Natural killer cell treated with Interleukin-12 subunit alpha and Interleukin-12 subunit beta and Interleukin-15 and Interleukin-18, amount 100 ng/mL, for 72 hours (primary cell): ENCODE measurements around the gene TRAPPC8. TPM values are rescaled to one million over a fixed set of nuclear protein-coding genes. Genes with fewer than 3 reads are reported as not detected.
"Not testable (repeated sequence)": the region's sequence is repeated elsewhere in the genome, so short reads cannot be mapped to it uniquely, and the experiment has no call there.

Source experiments
- ATAC-seq, 2 donors: fragments of 150-1000 bp; cut with Tn5 transposase in 1 of 2; sonication (Bioruptor Pico), chemical (Tn5 transposase) in 1 of 2; 2 replicates each; pipeline ENCODE4 v1.10.0; 2021
- DNase-seq: peaks from one replicate; pipeline ENCODE4 v3.0.0; 2022; ENCODE audit warnings: low spot score
- H3K27ac Mint-ChIP-seq, 2 donors: 1 replicate in 1 of 2; 2 replicates in 1 of 2; pipeline ENCODE4 v1.8.0; 2022; ENCODE audit warnings: mixed read lengths in 2 of 2, mild to moderate bottlenecking in 1 of 2, moderate library complexity in 1 of 2
- H3K27me3 Mint-ChIP-seq, 2 donors: 1 replicate in 1 of 2; 2 replicates in 1 of 2; pipeline ENCODE4 v1.8.0; 2022; ENCODE audit warnings: mixed read lengths in 2 of 2
- H3K36me3 Mint-ChIP-seq: one replicate; pipeline ENCODE4 v1.8.0; 2022; ENCODE audit warnings: mixed read lengths
- H3K4me1 Mint-ChIP-seq, 2 donors: 1 replicate in 1 of 2; 2 replicates in 1 of 2; pipeline ENCODE4 v1.8.0; 2022; ENCODE audit warnings: low read depth in 2 of 2, mixed read lengths in 2 of 2, mild to moderate bottlenecking in 1 of 2
- H3K4me3 Mint-ChIP-seq: one replicate; pipeline ENCODE4 v1.8.0; 2022; ENCODE audit warnings: mixed read lengths
- H3K9me3 Mint-ChIP-seq: 2 replicates; pipeline ENCODE4 v1.8.0; 2022; ENCODE audit warnings: mixed read lengths
- total RNA-seq, 2 donors: library from RNA; stranded (reverse); gene quantifications; one replicate each; pipeline ENCODE4 v1.2.3, GENCODE V29; 2022

The TRAPPC8 gene
- total RNA-seq, 2 donors from 2014 or later = 49.4 to 50.3 TPM

- Mint-ChIP-seq H3K27me3 (no peaks in the 10 kb centered on the region), H3K4me3 (no peak overlapping the region), H3K4me1 (peaks cover 6 to 21% of the 10 kb centered on the region in 2 donors), H3K9me3 (peaks cover 5% of the 10 kb centered on the region), H3K27ac (no peak overlapping the region), H3K36me3 (peaks cover 39% of the 10 kb centered on the region)
- DNase-seq (no peak), ATAC-seq (no peak)
These were observed 66.2 kb downstream of the TRAPPC8 start for GRCh38 chr18:31876707-31877106.

GRCh38 chr18:31875301-31875700 lies 67.6 kb downstream of the TRAPPC8 start:
- no peaks in the 10 kb centered on the region for H3K27me3 Mint-ChIP-seq
- H3K4me1 Mint-ChIP-seq = peaks cover 2 to 16% of the 10 kb centered on the region in 2 donors
- H3K9me3 Mint-ChIP-seq = peaks cover under 1% of the 10 kb centered on the region
- H3K36me3 Mint-ChIP-seq = peaks cover 33% of the 10 kb centered on the region
- H3K4me3 Mint-ChIP-seq = no peak overlapping the region
- no peak overlapping the region for H3K27ac Mint-ChIP-seq
- no peak for DNase-seq
- no peak for ATAC-seq

GRCh38 chr18:31863103-31863502 lies 79.8 kb downstream of the TRAPPC8 start:
- H3K36me3 Mint-ChIP-seq = peaks cover 6% of the 10 kb centered on the region
- DNase-seq = no peak
- H3K4me1 Mint-ChIP-seq = no peaks in the 10 kb centered on the region

GRCh38 chr18:31860488-31860887 lies 82.4 kb downstream of the TRAPPC8 start:
- H3K27me3 Mint-ChIP-seq = no peaks in the 10 kb centered on the region
- peaks cover 6% of the 10 kb centered on the region for H3K36me3 Mint-ChIP-seq
- no peaks in the 10 kb centered on the region for H3K4me1 Mint-ChIP-seq
- no peak overlapping the region for H3K4me3 Mint-ChIP-seq
- ATAC-seq (no peak), DNase-seq (no peak)
- H3K9me3 Mint-ChIP-seq = no peaks in the 10 kb centered on the region
- no peak overlapping the region for H3K27ac Mint-ChIP-seq

More at GRCh38 chr18:31863103-31863502, 79.8 kb downstream of the TRAPPC8 start:
- Mint-ChIP-seq H3K4me3 (no peak overlapping the region), H3K27ac (no peak overlapping the region), H3K27me3 (no peaks in the 10 kb centered on the region), H3K9me3 (no peaks in the 10 kb centered on the region)
- ATAC-seq = no peak

GRCh38 chr18:31857526-31858106 lies 85.3 kb downstream of the TRAPPC8 start:
- Mint-ChIP-seq H3K4me3 (no peak overlapping the region), H3K36me3 (peaks cover 11% of the 10 kb centered on the region), H3K27me3 (no peaks in the 10 kb centered on the region), H3K27ac (no peak overlapping the region), H3K9me3 (no peaks in the 10 kb centered on the region), H3K4me1 (no peaks in the 10 kb centered on the region)
- no peak for ATAC-seq
- DNase-seq = no peak

GRCh38 chr18:31850844-31851243 lies 92.1 kb downstream of the TRAPPC8 start:
- Mint-ChIP-seq H3K9me3 (no peaks in the 10 kb centered on the region), H3K27ac (no peak overlapping the region), H3K4me1 (no peaks in the 10 kb centered on the region), H3K4me3 (no peak overlapping the region), H3K36me3 (peaks cover 17% of the 10 kb centered on the region), H3K27me3 (no peaks in the 10 kb centered on the region)
- DNase-seq (no peak), ATAC-seq (no peak)

- ATAC-seq = no peak
- H3K4me3 Mint-ChIP-seq = no peak overlapping the region
- no peaks in the 10 kb centered on the region for H3K27me3 Mint-ChIP-seq
- no peak overlapping the region for H3K27ac Mint-ChIP-seq
- no peaks in the 10 kb centered on the region for H3K9me3 Mint-ChIP-seq
- DNase-seq = no peak
- peaks cover 20% of the 10 kb centered on the region for H3K36me3 Mint-ChIP-seq
- no peaks in the 10 kb centered on the region for H3K4me1 Mint-ChIP-seq
These were observed 102.4 kb downstream of the TRAPPC8 start for GRCh38 chr18:31840499-31840898.

- Mint-ChIP-seq H3K27me3 (no peaks in the 10 kb centered on the region), H3K4me1 (no peaks in the 10 kb centered on the region), H3K9me3 (no peaks in the 10 kb centered on the region), H3K36me3 (peaks cover 18% of the 10 kb centered on the region), H3K27ac (no peak overlapping the region), H3K4me3 (no peak overlapping the region)
- DNase-seq (no peak), ATAC-seq (no peak)
These were observed 105.0 kb downstream of the TRAPPC8 start for GRCh38 chr18:31837879-31838278.

- Mint-ChIP-seq H3K36me3 (peaks cover 18% of the 10 kb centered on the region), H3K27me3 (no peaks in the 10 kb centered on the region), H3K4me3 (no peak overlapping the region), H3K27ac (no peak overlapping the region), H3K4me1 (no peaks in the 10 kb centered on the region), H3K9me3 (no peaks in the 10 kb centered on the region)
- ATAC-seq (no peak), DNase-seq (no peak)
These were observed 107.3 kb downstream of the TRAPPC8 start for GRCh38 chr18:31835528-31836133.

GRCh38 chr18:31831903-31832302 lies 111.0 kb downstream of the TRAPPC8 start:
- Mint-ChIP-seq H3K4me3 (no peak overlapping the region), H3K36me3 (peaks cover 17% of the 10 kb centered on the region), H3K9me3 (no peaks in the 10 kb centered on the region), H3K4me1 (peaks cover 0 to 5% of the 10 kb centered on the region in 2 donors), H3K27me3 (no peaks in the 10 kb centered on the region), H3K27ac (no peak overlapping the region)
- DNase-seq (no peak), ATAC-seq (no peak)

- H3K4me1 Mint-ChIP-seq = peaks cover 0 to 5% of the 10 kb centered on the region in 2 donors
- peaks cover 16% of the 10 kb centered on the region for H3K36me3 Mint-ChIP-seq
- no peaks in the 10 kb centered on the region for H3K9me3 Mint-ChIP-seq
- ATAC-seq (no peak), DNase-seq (no peak)
- H3K27me3 Mint-ChIP-seq = no peaks in the 10 kb centered on the region
- H3K27ac Mint-ChIP-seq = no peak overlapping the region
- H3K4me3 Mint-ChIP-seq = no peak overlapping the region
These were observed 112.2 kb downstream of the TRAPPC8 start for GRCh38 chr18:31830686-31831085.

- Mint-ChIP-seq H3K9me3 (no peaks in the 10 kb centered on the region), H3K27me3 (no peaks in the 10 kb centered on the region), H3K4me1 (peaks cover 0 to 7% of the 10 kb centered on the region in 2 donors), H3K4me3 (no peak overlapping the region), H3K27ac (no peak overlapping the region), H3K36me3 (peaks cover 10% of the 10 kb centered on the region)
- ATAC-seq = no peak
- no peak for DNase-seq
These were observed 114.3 kb downstream of the TRAPPC8 start for GRCh38 chr18:31828613-31829012.

- not testable (repeated sequence) for DNase-seq, H3K27me3 Mint-ChIP-seq, H3K4me1 Mint-ChIP-seq, ATAC-seq, H3K9me3 Mint-ChIP-seq, H3K4me3 Mint-ChIP-seq
- peak overlapping the region in 1 of 2 donors; percentile 18 for H3K27ac Mint-ChIP-seq
- peaks cover 10% of the 10 kb centered on the region for H3K36me3 Mint-ChIP-seq
These were observed 116.1 kb downstream of the TRAPPC8 start for GRCh38 chr18:31826673-31827325.

- no peak for DNase-seq
- Mint-ChIP-seq H3K36me3 (peaks cover 10% of the 10 kb centered on the region), H3K4me1 (peaks cover 0 to 7% of the 10 kb centered on the region in 2 donors), H3K27me3 (no peaks in the 10 kb centered on the region), H3K27ac (no peak overlapping the region), H3K4me3 (no peak overlapping the region), H3K9me3 (no peaks in the 10 kb centered on the region)
- ATAC-seq = no peak
These were observed 117.2 kb downstream of the TRAPPC8 start for GRCh38 chr18:31825772-31826171.
